Choroid plexus epithelial cell (primary cell): Measurements from ENCODE around the gene DHX32.

Experiments
- DNase-seq: peaks from one replicate; pipeline ENCODE4 v3.0.0-alpha.2; 2010; ENCODE audit warnings: low read depth
- H3K4me3 ChIP-seq: 2 replicates; pipeline ENCODE4 v1.5.1; 2011; ENCODE audit warnings: low read depth, mild to moderate bottlenecking, control low read depth, low read length, moderate library complexity
- CTCF ChIP-seq: conservative IDR thresholded peaks from 2 replicates; pipeline ENCODE4 v1.5.1; 2011; ENCODE audit warnings: low read depth, mild to moderate bottlenecking, control low read depth, inconsistent platforms, low read length, moderate library complexity

Gene DHX32

GRCh38 chr10:125844751-125845221 lies 36.3 kb downstream of the DHX32 start:
- TF ChIP-seq CTCF, result no peak
- DNase-seq, result no peak
- no peak overlapping the region for H3K4me3 ChIP-seq

DNA sequence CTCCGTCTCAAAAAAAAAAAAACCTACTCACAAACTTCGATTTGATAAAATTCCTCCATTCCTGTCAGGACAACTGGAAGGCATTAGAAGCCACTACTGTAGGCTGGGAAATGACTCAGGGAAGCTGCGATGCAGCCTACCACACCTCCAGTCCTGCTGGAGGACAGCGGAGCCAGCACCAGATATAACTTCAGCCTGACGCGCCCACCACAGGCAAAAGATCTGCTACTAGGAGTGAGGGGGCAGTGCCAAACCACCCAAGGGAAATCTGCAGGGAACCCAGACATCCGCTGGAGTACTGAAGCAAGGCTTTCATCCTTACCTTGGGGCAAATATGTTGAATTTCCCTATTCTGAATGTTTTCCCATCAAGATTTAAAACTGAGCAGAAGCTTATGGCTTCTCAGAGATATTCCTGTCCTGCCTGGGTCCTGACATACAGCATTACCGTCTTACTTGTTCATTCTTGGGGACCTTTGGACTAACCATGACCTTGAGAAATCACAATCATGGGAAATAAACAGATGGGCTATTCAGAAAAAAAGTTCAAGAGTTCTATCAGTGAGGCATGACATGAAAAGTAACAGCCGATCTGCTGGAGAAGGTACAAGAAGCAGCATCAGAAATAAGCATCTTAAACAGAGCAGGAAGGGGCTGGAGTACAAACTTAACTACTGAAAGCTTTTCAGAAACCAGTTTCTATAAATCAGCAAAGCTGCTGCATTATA lies 37.3 kb downstream of the DHX32 start:
- DNase-seq, result no peak
- H3K4me3 ChIP-seq, result no peak overlapping the region
- no peak for TF ChIP-seq CTCF

DNA sequence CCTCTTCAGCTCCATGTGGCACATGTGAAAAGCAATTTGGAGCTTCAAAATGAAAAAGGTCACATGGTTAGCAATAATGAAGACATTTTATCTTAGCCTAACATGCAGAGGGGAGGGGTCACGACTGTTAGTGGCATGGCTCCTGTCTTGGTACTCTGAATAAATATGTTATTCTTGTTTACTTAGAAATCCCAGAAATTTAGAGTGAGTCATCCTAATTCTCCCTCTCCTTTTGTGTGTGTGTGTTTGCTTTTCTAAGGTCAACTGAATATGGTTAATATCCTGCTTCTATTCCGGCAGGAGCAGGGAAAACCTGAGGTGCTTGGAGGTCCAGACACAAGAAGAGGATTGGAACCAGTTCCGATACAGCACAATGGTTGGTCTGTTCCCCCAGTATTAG lies 40.1 kb downstream of the DHX32 start:
- DNase-seq, result peak; percentile 29
- no peak overlapping the region for H3K4me3 ChIP-seq
- TF ChIP-seq CTCF, result no peak

DNA sequence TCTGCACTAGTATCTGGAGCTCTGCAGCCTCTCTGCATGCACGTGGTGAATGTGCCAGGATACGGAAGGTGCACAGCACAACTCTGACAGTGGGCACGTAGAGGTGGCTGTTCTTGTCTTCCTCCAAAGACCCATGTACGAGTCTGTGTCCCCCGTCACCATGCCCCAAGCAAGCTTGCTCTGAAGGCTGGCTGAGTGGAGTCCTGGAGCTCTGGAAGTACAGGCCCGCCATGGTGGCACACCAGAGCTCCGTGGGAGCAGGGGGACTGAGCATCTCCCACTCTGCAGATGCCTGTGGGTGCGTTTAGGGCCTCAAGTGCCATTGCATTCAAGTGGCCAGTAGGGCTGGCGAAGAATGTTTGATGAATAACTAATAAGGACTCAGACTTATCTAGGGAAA lies 40.7 kb downstream of the DHX32 start:
- no peak overlapping the region for H3K4me3 ChIP-seq
- DNase-seq, result no peak
- no peak for TF ChIP-seq CTCF

DNA sequence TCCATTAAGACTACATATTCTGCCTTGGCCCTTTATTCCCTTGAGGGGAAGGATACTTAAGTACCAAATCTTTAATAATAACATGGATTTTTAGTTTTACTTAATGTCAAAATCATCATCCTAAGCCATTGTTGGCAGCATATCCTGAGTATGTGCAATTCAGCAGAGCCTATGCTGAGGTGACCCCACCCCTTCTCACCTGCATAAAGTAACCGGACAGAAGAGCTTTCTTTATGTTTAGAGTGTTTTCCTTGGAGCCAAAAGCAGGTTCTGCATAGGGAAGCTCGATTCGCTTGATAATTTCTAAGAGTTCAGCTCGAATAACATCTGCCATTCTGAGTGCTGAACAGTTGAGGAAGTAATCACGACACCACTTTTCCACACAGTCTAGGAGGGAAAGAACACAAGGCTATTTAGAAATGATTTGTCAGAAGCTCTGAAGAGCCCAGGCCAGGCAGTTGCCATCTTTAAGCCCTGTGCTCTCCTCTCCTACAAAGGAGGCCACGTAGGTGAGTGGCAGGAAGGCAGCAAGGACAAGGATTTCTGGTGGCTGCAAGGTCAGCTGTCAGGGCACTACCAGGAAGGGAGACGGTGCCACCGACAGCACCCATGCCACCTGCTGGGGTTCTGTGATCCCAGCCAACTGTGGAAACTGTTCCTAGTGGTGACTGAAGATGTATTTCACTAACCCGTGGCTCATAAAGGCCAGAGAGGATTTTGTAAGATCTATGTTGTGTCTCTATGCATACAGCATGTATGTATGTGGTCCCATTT lies 42.1 kb downstream of the DHX32 start:
- no peak overlapping the region for H3K4me3 ChIP-seq
- TF ChIP-seq CTCF, result no peak
- no peak for DNase-seq

GRCh38 chr10:125836746-125837145 lies 44.3 kb downstream of the DHX32 start:
- H3K4me3 ChIP-seq, result no peak overlapping the region
- DNase-seq, result no peak
- TF ChIP-seq CTCF, result no peak
